ENCODE measurements around the gene TFEC.

Gene TFEC

GRCh38 chr7:115964799-115965198, 65.8 kb downstream of the TFEC start:
- TF ChIP-seq CTCF (IDR thresholded peaks at IDR 0.05; ENCODE audit: insufficient read depth, low read length, poor library complexity, severe bottlenecking) = no peak
- Histone ChIP-seq H3K36me3 (ENCODE audit: control insufficient read depth, insufficient read depth, low read length) (no peaks in the 10 kb centered on the region), H3K4me3 (replicated peaks; ENCODE audit: low read depth, low read length) (no peak overlapping the region), H3K27me3 (replicated peaks; ENCODE audit: control insufficient read depth, insufficient read depth, low read length) (no peaks in the 10 kb centered on the region)
- DNase-seq (ENCODE audit: extremely low read depth, insufficient read length) = no peak

- TF ChIP-seq CTCF (IDR thresholded peaks at IDR 0.05; ENCODE audit: insufficient read depth, low read length, poor library complexity, severe bottlenecking) = no peak
- no peaks in the 10 kb centered on the region for H3K27me3 ChIP-seq (replicated peaks; ENCODE audit: control insufficient read depth, insufficient read depth, low read length)
- no peak for DNase-seq (ENCODE audit: extremely low read depth, insufficient read length)
Measured at GRCh38 chr7:115962340-115962739, 68.2 kb downstream of the TFEC start.

GRCh38 chr7:115953592-115954255, 76.8 kb downstream of the TFEC start:
- TF ChIP-seq CTCF (IDR thresholded peaks at IDR 0.05; ENCODE audit: insufficient read depth, low read length, poor library complexity, severe bottlenecking) = no peak
- H3K36me3 ChIP-seq (ENCODE audit: control insufficient read depth, insufficient read depth, low read length) = no peaks in the 10 kb centered on the region
- H3K27me3 ChIP-seq (replicated peaks; ENCODE audit: control insufficient read depth, insufficient read depth, low read length) = no peaks in the 10 kb centered on the region
- no peak for DNase-seq (ENCODE audit: extremely low read depth, insufficient read length)
- H3K4me3 ChIP-seq (replicated peaks; ENCODE audit: low read depth, low read length) = no peak overlapping the region

More at GRCh38 chr7:115962340-115962739, 68.2 kb downstream of the TFEC start:
- Histone ChIP-seq H3K36me3 (ENCODE audit: control insufficient read depth, insufficient read depth, low read length) (no peaks in the 10 kb centered on the region), H3K4me3 (replicated peaks; ENCODE audit: low read depth, low read length) (no peak overlapping the region)

- H3K36me3 ChIP-seq (ENCODE audit: control insufficient read depth, insufficient read depth, low read length) = no peaks in the 10 kb centered on the region
- no peak overlapping the region for H3K4me3 ChIP-seq (replicated peaks; ENCODE audit: low read depth, low read length)
- H3K27me3 ChIP-seq (replicated peaks; ENCODE audit: control insufficient read depth, insufficient read depth, low read length) = no peaks in the 10 kb centered on the region
- no peak for TF ChIP-seq CTCF (IDR thresholded peaks at IDR 0.05; ENCODE audit: insufficient read depth, low read length, poor library complexity, severe bottlenecking)
- no peak for DNase-seq (ENCODE audit: extremely low read depth, insufficient read length)
Measured at GRCh38 chr7:115952832-115953231, 77.7 kb downstream of the TFEC start.

GRCh38 chr7:115951547-115951946, 79.0 kb downstream of the TFEC start:
- Histone ChIP-seq H3K4me3 (replicated peaks; ENCODE audit: low read depth, low read length) (no peak overlapping the region), H3K27me3 (replicated peaks; ENCODE audit: control insufficient read depth, insufficient read depth, low read length) (no peaks in the 10 kb centered on the region), H3K36me3 (ENCODE audit: control insufficient read depth, insufficient read depth, low read length) (no peaks in the 10 kb centered on the region)
- no peak for TF ChIP-seq CTCF (IDR thresholded peaks at IDR 0.05; ENCODE audit: insufficient read depth, low read length, poor library complexity, severe bottlenecking)
- DNase-seq (ENCODE audit: extremely low read depth, insufficient read length) = no peak
